ENCODE measurements around the gene RNF19B.

DNA sequence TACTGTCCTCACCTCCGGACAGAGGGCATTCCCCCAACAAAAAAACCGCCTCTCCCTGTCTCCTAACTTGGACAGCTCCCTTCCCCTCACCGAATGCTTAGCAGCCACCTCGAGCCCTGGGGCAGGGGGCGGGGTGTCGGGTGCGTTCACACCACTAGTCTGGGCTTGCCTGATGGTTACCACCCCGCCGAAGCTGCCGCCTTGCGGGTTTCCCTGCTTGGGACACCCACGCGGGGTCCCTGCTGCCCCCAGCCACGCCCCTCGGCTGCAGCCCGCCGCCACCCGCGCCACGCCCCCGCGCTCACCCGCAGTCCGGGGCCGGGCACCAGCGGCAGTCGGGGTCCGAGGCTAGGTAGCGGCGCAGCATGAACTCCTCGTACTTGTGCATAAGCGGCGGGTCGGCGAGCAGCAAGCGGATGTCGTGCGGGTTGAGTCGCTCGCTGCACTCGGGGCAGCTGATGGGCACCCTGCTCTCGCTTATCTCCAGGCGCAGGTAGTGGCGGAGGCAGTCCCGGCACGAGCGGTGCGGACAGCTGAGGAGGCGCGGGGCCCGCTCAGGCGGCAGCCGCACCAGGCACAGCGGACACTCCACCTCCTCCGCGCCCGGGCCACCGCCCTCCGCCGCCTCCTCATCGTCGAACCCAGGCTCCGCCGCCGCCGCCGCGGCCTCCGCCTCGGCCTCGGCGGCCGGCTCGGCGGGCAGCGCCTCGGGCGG is 706 bp downstream of the RNF19B start:
- TF ChIP-seq, protein P1, sequence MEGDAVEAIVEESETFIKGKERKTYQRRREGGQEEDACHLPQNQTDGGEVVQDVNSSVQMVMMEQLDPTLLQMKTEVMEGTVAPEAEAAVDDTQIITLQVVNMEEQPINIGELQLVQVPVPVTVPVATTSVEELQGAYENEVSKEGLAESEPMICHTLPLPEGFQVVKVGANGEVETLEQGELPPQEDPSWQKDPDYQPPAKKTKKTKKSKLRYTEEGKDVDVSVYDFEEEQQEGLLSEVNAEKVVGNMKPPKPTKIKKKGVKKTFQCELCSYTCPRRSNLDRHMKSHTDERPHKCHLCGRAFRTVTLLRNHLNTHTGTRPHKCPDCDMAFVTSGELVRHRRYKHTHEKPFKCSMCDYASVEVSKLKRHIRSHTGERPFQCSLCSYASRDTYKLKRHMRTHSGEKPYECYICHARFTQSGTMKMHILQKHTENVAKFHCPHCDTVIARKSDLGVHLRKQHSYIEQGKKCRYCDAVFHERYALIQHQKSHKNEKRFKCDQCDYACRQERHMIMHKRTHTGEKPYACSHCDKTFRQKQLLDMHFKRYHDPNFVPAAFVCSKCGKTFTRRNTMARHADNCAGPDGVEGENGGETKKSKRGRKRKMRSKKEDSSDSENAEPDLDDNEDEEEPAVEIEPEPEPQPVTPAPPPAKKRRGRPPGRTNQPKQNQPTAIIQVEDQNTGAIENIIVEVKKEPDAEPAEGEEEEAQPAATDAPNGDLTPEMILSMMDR (IDR thresholded peaks at IDR 0.05): no peak
- TF ChIP-seq EZH2phosphoT487 (IDR thresholded peaks at IDR 0.05): no peak
- TF ChIP-seq EZH2 (IDR thresholded peaks at IDR 0.05): no peak
